Panc1 (cell line): Measurements from ENCODE around the gene DHODH. TPM values are rescaled to one million over a fixed set of nuclear protein-coding genes. Genes with fewer than 3 reads are reported as not detected.

Experiments used
- ATAC-seq: fragments of 200-7000 bp; cut with Tn5 transposase; 2 replicates; pipeline ENCODE4 v1.9.1; 2020; ENCODE audit warnings: mild to moderate bottlenecking, moderate library complexity
- BruUV-seq: library from RNA; stranded (reverse); fragments of 400-500 nt; replicated peaks from 2 replicates; lab custom pipeline; 2021; lab: Mats Ljungman, UMichigan
- CTCF ChIA-PET: fragments of 300-600 bp; sonication (Branson Sonifier 250); formaldehyde crosslinking; loops from one replicate; lab custom pipeline; 2022; ENCODE audit warnings: antibody characterized with exemption; lab: Charles Lee
- POLR2A ChIA-PET: fragments of 300-600 bp; sonication (Branson Sonifier 250); formaldehyde crosslinking; loops from one replicate; lab custom pipeline; 2022; ENCODE audit warnings: antibody characterized with exemption; lab: Charles Lee
- DNase-seq: peaks from one replicate; pipeline ENCODE4 v3.0.0-alpha.2; 2010; ENCODE audit warnings: low read depth, low spot score
- H3K27ac ChIP-seq: 2 replicates; pipeline ENCODE4 v1.5.1; 2011; ENCODE audit warnings: mild to moderate bottlenecking, low read length, inconsistent platforms
- H3K27me3 ChIP-seq: fragments of 200-500 bp; sonication (Bioruptor generic); 2 replicates; pipeline ENCODE4 v1.6.0; 2014; ENCODE audit warnings: low read length, inconsistent platforms; ENCODE audit not compliant: control insufficient read depth, insufficient read depth
- H3K36me3 ChIP-seq: fragments of 200-500 bp; sonication (Bioruptor generic); 2 replicates; pipeline ENCODE4 v1.5.1; 2014; ENCODE audit warnings: inconsistent platforms, mild to moderate bottlenecking, low read length, moderate library complexity; ENCODE audit not compliant: control insufficient read depth, insufficient read depth
- H3K4me1 ChIP-seq: 2 replicates; pipeline ENCODE4 v1.5.1; 2011; ENCODE audit warnings: inconsistent platforms, mild to moderate bottlenecking, low read length, moderate library complexity; ENCODE audit not compliant: control insufficient read depth, insufficient read depth
- H3K4me3 ChIP-seq, 2 experiments: 2 replicates each; pipeline ENCODE4 v1.5.1; 2011 to 2012; ENCODE audit warnings: low read depth in 2 of 2, low read length in 2 of 2, mild to moderate bottlenecking in 2 of 2, inconsistent platforms in 1 of 2, moderate library complexity in 1 of 2
- H3K9me3 ChIP-seq: fragments of 200-500 bp; sonication (Bioruptor generic); 2 replicates; pipeline ENCODE4 v1.5.1; 2014; ENCODE audit warnings: low read depth, mild to moderate bottlenecking, inconsistent platforms, low read length, moderate library complexity; ENCODE audit not compliant: control insufficient read depth, insufficient read depth
- CTCF ChIP-seq: fragments of 450-650 bp; IDR thresholded peaks from 2 replicates; pipeline ENCODE4 v1.5.1; 2017; ENCODE audit warnings: mild to moderate bottlenecking
- POLR2AphosphoS5 ChIP-seq: IDR thresholded peaks from 2 replicates; pipeline ENCODE4 v1.6.1; 2012; ENCODE audit warnings: mild to moderate bottlenecking, low read depth, low read length, moderate library complexity
- REST ChIP-seq, 2 experiments: IDR thresholded peaks; 2 replicates each; pipeline ENCODE4 v1.6.1; 2011 to 2012; ENCODE audit warnings: low read depth in 2 of 2, control low read depth in 1 of 2, low read length in 1 of 2, mild to moderate bottlenecking in 1 of 2, moderate library complexity in 1 of 2; ENCODE audit not compliant: insufficient read depth in 1 of 2
- SIN3A ChIP-seq: IDR thresholded peaks from 2 replicates; pipeline ENCODE4 v1.6.1; 2012; ENCODE audit warnings: low read depth, mild to moderate bottlenecking, low read length, moderate library complexity, borderline replicate concordance; ENCODE audit not compliant: insufficient read depth
- TCF7L2 ChIP-seq: IDR thresholded peaks from 2 replicates; pipeline ENCODE4 v1.6.1; 2011; ENCODE audit warnings: mild to moderate bottlenecking, low read depth, low read length, inconsistent platforms
- in situ Hi-C: cut with HindIII; loops from 2 replicates; pipeline ENCODE4 v1.10.0; 2016; ENCODE audit warnings: low sequenced_read_pairs, low pct_unique_long_range_greater_than_20kb
- intact Hi-C: fragments of 100-400 bp; cut with micrococcal nuclease; formaldehyde crosslinking; loops from one replicate; pipeline ENCODE4 v1.10.0; 2022; ENCODE audit not compliant: unreplicated experiment
- total RNA-seq: library from RNA; stranded (reverse); gene quantifications from one replicate; pipeline ENCODE4 v1.2.1, GENCODE V29; 2021; ENCODE audit not compliant: unreplicated experiment

Gene DHODH
- total RNA-seq, 1 experiment from 2014 or later = 8.9 TPM

- no peaks in the 10 kb centered on the region for H3K36me3 ChIP-seq
- ChIA-PET POLR2A (no interaction called here), CTCF (no interaction called here)
Observed at GRCh38 chr16:72025404-72026114, 17.0 kb downstream of the DHODH start.

More at GRCh38 chr16:72025404-72026114, 17.0 kb downstream of the DHODH start:
- DNase-seq (no peak), ATAC-seq (no peak)
- BruUV-seq = no TSS peak
- Histone ChIP-seq H3K27ac (no peak overlapping the region), H3K9me3 (no peaks in the 10 kb centered on the region), H3K27me3 (no peaks in the 10 kb centered on the region), H3K4me3 (no peak overlapping the region), H3K4me1 (no peaks in the 10 kb centered on the region)
- intact Hi-C loops (no loop called here), in situ Hi-C loops (no loop called here)
- TF ChIP-seq TCF7L2 = no peak
- no peak for TF ChIP-seq POLR2AphosphoS5
- TF ChIP-seq CTCF = no peak
- no peak for TF ChIP-seq SIN3A
- no peak for TF ChIP-seq REST (IDR thresholded peaks at IDR 0.05; ENCODE audit: insufficient read depth in 1 of 2, low read depth in 2 of 2, low read length in 1 of 2)
